HL-60 (cell line): ENCODE results near the gene TMX1.

Experiments used
- DNase-seq, 2 experiments: peaks; one replicate each; pipeline ENCODE4 v3.0.0-alpha.2; 2010 to 2020; ENCODE audit warnings: low read depth in 1 of 2, low spot score in 1 of 2
- H3K27ac ChIP-seq: fragments of 250-450 bp; sonication (Bioruptor Pico); replicated peaks from 2 replicates; pipeline ENCODE4 v1.5.1; 2020; ENCODE audit warnings: mild to moderate bottlenecking, moderate library complexity
- H3K27me3 ChIP-seq: fragments of 250-450 bp; sonication (Bioruptor Pico); 2 replicates; pipeline ENCODE4 v1.5.1; 2021; ENCODE audit warnings: mild to moderate bottlenecking, moderate library complexity; ENCODE audit not compliant: insufficient read depth, poor library complexity, severe bottlenecking
- H3K4me3 ChIP-seq: replicated peaks from 2 replicates; pipeline ENCODE4 v1.5.1; 2011; ENCODE audit warnings: mild to moderate bottlenecking, control low read depth, low read length; ENCODE audit not compliant: insufficient read depth
- CTCF ChIP-seq: IDR thresholded peaks from one replicate; pipeline ENCODE4 v1.5.1; 2011; ENCODE audit warnings: low read length, control low read depth, inconsistent platforms; ENCODE audit not compliant: insufficient read depth
- GABPA ChIP-seq: IDR thresholded peaks from 2 replicates; pipeline ENCODE4 v1.6.1; 2012; ENCODE audit warnings: low read depth
- POLR2AphosphoS5 ChIP-seq: IDR thresholded peaks from 2 replicates; pipeline ENCODE4 v1.6.1; 2012; ENCODE audit warnings: low read depth
- REST ChIP-seq: IDR thresholded peaks from 2 replicates; pipeline ENCODE4 v1.6.1; 2012; ENCODE audit warnings: low read depth; ENCODE audit not compliant: insufficient replicate concordance
- SPI1 ChIP-seq: IDR thresholded peaks from 2 replicates; pipeline ENCODE4 v1.6.1; 2012; ENCODE audit warnings: low read depth, mild to moderate bottlenecking, borderline replicate concordance

The TMX1 gene

GRCh38 chr14:51291016-51291415 is 51.0 kb downstream of the TMX1 start:
- no peak for TF ChIP-seq CTCF
- no peak for TF ChIP-seq POLR2AphosphoS5
- no peak for TF ChIP-seq SPI1
- H3K4me3 ChIP-seq: no peak overlapping the region
- no peak overlapping the region for H3K27ac ChIP-seq
- no peak for DNase-seq
- no peaks in the 10 kb centered on the region for H3K27me3 ChIP-seq

GRCh38 chr14:51293149-51293911 is 53.3 kb downstream of the TMX1 start:
- H3K27me3 ChIP-seq: no peaks in the 10 kb centered on the region
- H3K27ac ChIP-seq: no peak overlapping the region
- no peak overlapping the region for H3K4me3 ChIP-seq
- no peak for TF ChIP-seq SPI1
- no peak for TF ChIP-seq POLR2AphosphoS5
- no peak for TF ChIP-seq REST
- no peak for TF ChIP-seq CTCF
- TF ChIP-seq GABPA: no peak
- DNase-seq: no peak

GRCh38 chr14:51293912-51294389 is 53.9 kb downstream of the TMX1 start:
- TF ChIP-seq POLR2AphosphoS5: no peak
- TF ChIP-seq GABPA: no peak
- TF ChIP-seq SPI1: no peak
- TF ChIP-seq CTCF: no peak
- no peak for TF ChIP-seq REST
- H3K27me3 ChIP-seq: no peaks in the 10 kb centered on the region
- H3K27ac ChIP-seq: no peak overlapping the region
- no peak for DNase-seq
- H3K4me3 ChIP-seq: no peak overlapping the region
